GM10266 (cell line): ENCODE measurements around the gene NKTR.

Source experiments
- DNase-seq: peaks from one replicate; pipeline ENCODE4 v3.0.0; 2012; ENCODE audit errors: extremely low spot score
- CTCF ChIP-seq: IDR thresholded peaks from 2 replicates; pipeline ENCODE4 v1.5.1; 2012; ENCODE audit warnings: mild to moderate bottlenecking, low read depth; ENCODE audit not compliant: control insufficient read depth, insufficient read depth; ENCODE audit errors: missing control alignments

NKTR gene

GRCh38 chr3:42659451-42660130 lies 59.1 kb downstream of the NKTR start:
- DNase-seq, result no peak

GRCh38 chr3:42660131-42660715 lies 59.7 kb downstream of the NKTR start:
- DNase-seq, result no peak

More at GRCh38 chr3:42659451-42660130, 59.1 kb downstream of the NKTR start:
- no peak for TF ChIP-seq CTCF

GRCh38 chr3:42660898-42661297 lies 60.4 kb downstream of the NKTR start:
- peak; percentile 11 for TF ChIP-seq CTCF
- DNase-seq, result no peak

More at GRCh38 chr3:42660131-42660715, 59.7 kb downstream of the NKTR start:
- no peak for TF ChIP-seq CTCF

GRCh38 chr3:42661593-42662022 lies 61.1 kb downstream of the NKTR start:
- DNase-seq, result no peak
- TF ChIP-seq CTCF, result no peak

- no peak for TF ChIP-seq CTCF
- no peak for DNase-seq
These were observed 61.7 kb downstream of the NKTR start for GRCh38 chr3:42662037-42662812.

- no peak for DNase-seq
These were observed 62.5 kb downstream of the NKTR start for GRCh38 chr3:42662813-42663535.

More at GRCh38 chr3:42662813-42663535, 62.5 kb downstream of the NKTR start:
- no peak for TF ChIP-seq CTCF
